WTC11 (cell line): ENCODE results near the gene SNPH. TPM values are rescaled to one million over a fixed set of nuclear protein-coding genes. Genes with fewer than 3 reads are reported as not detected.

Source experiments
- ATAC-seq: fragments of 200-7000 bp; cut with Tn5 transposase; 2 replicates; pipeline ENCODE4 v1.10.0; 2021; ENCODE audit warnings: mild to moderate bottlenecking, moderate library complexity
- CTCF ChIA-PET: fragments of 300-600 bp; sonication (Branson Sonifier 250); formaldehyde crosslinking; loops from one replicate; lab custom pipeline; 2021; ENCODE audit warnings: antibody characterized with exemption; lab: Charles Lee
- POLR2A ChIA-PET: fragments of 350-600 bp; sonication (Branson Sonifier 250); formaldehyde crosslinking; loops from one replicate; lab custom pipeline; 2021; ENCODE audit warnings: antibody characterized with exemption; lab: Charles Lee
- DNase-seq: peaks from one replicate; pipeline ENCODE4 v3.0.0; 2021; ENCODE audit warnings: low spot score
- H3K27ac Mint-ChIP-seq: 2 replicates; pipeline ENCODE4 v1.8.0; 2021; ENCODE audit warnings: mixed read lengths
- H3K27me3 Mint-ChIP-seq: 2 replicates; pipeline ENCODE4 v1.8.0; 2021; ENCODE audit warnings: low read depth, mild to moderate bottlenecking, moderate library complexity, mixed read lengths
- H3K36me3 Mint-ChIP-seq: 2 replicates; pipeline ENCODE4 v1.8.0; 2021; ENCODE audit warnings: mixed read lengths
- H3K4me1 Mint-ChIP-seq: 2 replicates; pipeline ENCODE4 v1.8.0; 2022; ENCODE audit warnings: mixed read lengths
- H3K4me3 Mint-ChIP-seq: 2 replicates; pipeline ENCODE4 v1.8.0; 2021; ENCODE audit warnings: mild to moderate bottlenecking, moderate library complexity, mixed read lengths
- H3K9me3 Mint-ChIP-seq: 2 replicates; pipeline ENCODE4 v1.8.0; 2021; ENCODE audit warnings: mixed read lengths
- EMX1 ChIP-seq: fragments of 250-450 bp; sonication (Bioruptor Pico); IDR thresholded peaks from 2 replicates; pipeline ENCODE4 v1.8.0; 2021; ENCODE audit warnings: mild to moderate bottlenecking
- FOXK1 ChIP-seq: sonication (generic); formaldehyde crosslinking; IDR thresholded peaks from 2 replicates; pipeline ENCODE4 v1.8.0; 2022; ENCODE audit warnings: mild to moderate bottlenecking, moderate library complexity, missing genetic modification reagents
- NFATC4 ChIP-seq: fragments of 250-450 bp; sonication (Bioruptor Pico); IDR thresholded peaks from 2 replicates; pipeline ENCODE4 v1.9.0; 2021; ENCODE audit warnings: mild to moderate bottlenecking
- OVOL2 ChIP-seq: fragments of 250-450 bp; sonication (Bioruptor Pico); IDR thresholded peaks from 2 replicates; pipeline ENCODE4 v1.9.0; 2021; ENCODE audit warnings: mild to moderate bottlenecking, borderline replicate concordance
- PRRX2 ChIP-seq: fragments of 250-450 bp; sonication (Bioruptor Pico); IDR thresholded peaks from 2 replicates; pipeline ENCODE4 v1.8.0; 2021; ENCODE audit warnings: mild to moderate bottlenecking
- RELA ChIP-seq: sonication (generic); formaldehyde crosslinking; IDR thresholded peaks from 2 replicates; pipeline ENCODE4 v1.8.1; 2022; ENCODE audit warnings: missing genetic modification reagents, mild to moderate bottlenecking, borderline replicate concordance
- RORB ChIP-seq: fragments of 250-450 bp; sonication (Bioruptor Pico); IDR thresholded peaks from 2 replicates; pipeline ENCODE4 v1.9.0; 2021; ENCODE audit warnings: mild to moderate bottlenecking
- SMAD3 ChIP-seq: sonication (generic); formaldehyde crosslinking; IDR thresholded peaks from 2 replicates; pipeline ENCODE4 v1.8.0; 2022; ENCODE audit warnings: missing genetic modification reagents, mild to moderate bottlenecking, borderline replicate concordance
- ZNF232 ChIP-seq: sonication (generic); formaldehyde crosslinking; IDR thresholded peaks from 2 replicates; pipeline ENCODE4 v1.8.0; 2022; ENCODE audit warnings: mild to moderate bottlenecking, missing genetic modification reagents
- ZNF416 ChIP-seq: fragments of 250-450 bp; sonication (Bioruptor Pico); IDR thresholded peaks from 2 replicates; pipeline ENCODE4 v1.9.0; 2021; ENCODE audit warnings: mild to moderate bottlenecking, inconsistent platforms
- total RNA-seq: library from RNA; stranded (reverse); gene quantifications from 3 replicates; pipeline ENCODE4 v1.2.3, GENCODE V29; 2021
- TF ChIP-seq, protein P1 (sequence below): fragments of 250-450 bp; sonication (Bioruptor Pico); IDR thresholded peaks from 2 replicates; pipeline ENCODE4 v1.9.0; 2021; ENCODE audit warnings: mild to moderate bottlenecking, borderline replicate concordance
- TF ChIP-seq, protein P2 (sequence below): fragments of 250-450 bp; sonication (Bioruptor Pico); IDR thresholded peaks from 2 replicates; pipeline ENCODE4 v2.1.2; 2022; ENCODE audit warnings: mild to moderate bottlenecking, moderate library complexity
- TF ChIP-seq, protein P3 (sequence below): sonication (generic); formaldehyde crosslinking; IDR thresholded peaks from 2 replicates; pipeline ENCODE4 v1.8.0; 2022; ENCODE audit warnings: missing genetic modification reagents
- TF ChIP-seq, protein P4 (sequence below): sonication (generic); formaldehyde crosslinking; conservative IDR thresholded peaks from 2 replicates; pipeline ENCODE4 v1.8.1; 2023; ENCODE audit warnings: mild to moderate bottlenecking, low read depth, missing genetic modification reagents, moderate library complexity
- TF ChIP-seq, protein P5 (sequence below): sonication (generic); formaldehyde crosslinking; IDR thresholded peaks from 2 replicates; pipeline ENCODE4 v1.8.0; 2022; ENCODE audit warnings: mild to moderate bottlenecking, missing genetic modification reagents
- TF ChIP-seq, protein P6 (sequence below): sonication (generic); formaldehyde crosslinking; IDR thresholded peaks from 2 replicates; pipeline ENCODE4 v1.8.1; 2022; ENCODE audit warnings: mild to moderate bottlenecking, moderate library complexity, missing genetic modification reagents
- TF ChIP-seq, protein P7 (sequence below): sonication (generic); formaldehyde crosslinking; IDR thresholded peaks from 2 replicates; pipeline ENCODE4 v1.8.0; 2023; ENCODE audit warnings: mild to moderate bottlenecking, missing genetic modification reagents
- TF ChIP-seq, protein P8 (sequence below): sonication (generic); formaldehyde crosslinking; IDR thresholded peaks from 2 replicates; pipeline ENCODE4 v1.8.0; 2022; ENCODE audit warnings: mild to moderate bottlenecking, missing genetic modification reagents

The SNPH gene
- total RNA-seq, 1 experiment from 2014 or later: 3.5 TPM

DNA sequence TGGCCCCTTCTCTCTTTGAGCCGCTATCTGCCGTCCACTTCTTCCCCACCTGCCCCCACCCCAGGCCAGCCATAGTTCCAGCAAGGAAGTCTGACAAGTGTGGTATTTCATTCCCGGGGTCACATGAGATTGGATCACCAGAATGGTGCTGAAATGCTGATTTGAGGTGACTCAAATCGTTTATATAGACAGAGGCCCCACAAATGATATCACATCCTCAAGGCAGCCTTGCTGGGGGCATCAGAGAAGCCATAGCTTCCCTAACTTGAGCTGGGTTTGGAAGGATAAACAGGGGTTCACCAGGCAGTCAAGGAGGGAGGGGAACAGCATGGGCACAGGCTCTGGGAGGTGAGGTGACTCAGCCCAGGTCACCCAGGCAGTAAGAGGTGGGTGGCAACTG is 53.0 kb downstream of the SNPH start:
- H3K27me3 Mint-ChIP-seq: peaks cover 38% of the 10 kb centered on the region
- POLR2A ChIA-PET: no interaction called here
- no peaks in the 10 kb centered on the region for H3K9me3 Mint-ChIP-seq
- H3K36me3 Mint-ChIP-seq: no peaks in the 10 kb centered on the region
- CTCF ChIA-PET: no interaction called here
- no peak for DNase-seq
- H3K4me3 Mint-ChIP-seq: no peak overlapping the region
- no peaks in the 10 kb centered on the region for H3K4me1 Mint-ChIP-seq
- TF ChIP-seq, protein P1, sequence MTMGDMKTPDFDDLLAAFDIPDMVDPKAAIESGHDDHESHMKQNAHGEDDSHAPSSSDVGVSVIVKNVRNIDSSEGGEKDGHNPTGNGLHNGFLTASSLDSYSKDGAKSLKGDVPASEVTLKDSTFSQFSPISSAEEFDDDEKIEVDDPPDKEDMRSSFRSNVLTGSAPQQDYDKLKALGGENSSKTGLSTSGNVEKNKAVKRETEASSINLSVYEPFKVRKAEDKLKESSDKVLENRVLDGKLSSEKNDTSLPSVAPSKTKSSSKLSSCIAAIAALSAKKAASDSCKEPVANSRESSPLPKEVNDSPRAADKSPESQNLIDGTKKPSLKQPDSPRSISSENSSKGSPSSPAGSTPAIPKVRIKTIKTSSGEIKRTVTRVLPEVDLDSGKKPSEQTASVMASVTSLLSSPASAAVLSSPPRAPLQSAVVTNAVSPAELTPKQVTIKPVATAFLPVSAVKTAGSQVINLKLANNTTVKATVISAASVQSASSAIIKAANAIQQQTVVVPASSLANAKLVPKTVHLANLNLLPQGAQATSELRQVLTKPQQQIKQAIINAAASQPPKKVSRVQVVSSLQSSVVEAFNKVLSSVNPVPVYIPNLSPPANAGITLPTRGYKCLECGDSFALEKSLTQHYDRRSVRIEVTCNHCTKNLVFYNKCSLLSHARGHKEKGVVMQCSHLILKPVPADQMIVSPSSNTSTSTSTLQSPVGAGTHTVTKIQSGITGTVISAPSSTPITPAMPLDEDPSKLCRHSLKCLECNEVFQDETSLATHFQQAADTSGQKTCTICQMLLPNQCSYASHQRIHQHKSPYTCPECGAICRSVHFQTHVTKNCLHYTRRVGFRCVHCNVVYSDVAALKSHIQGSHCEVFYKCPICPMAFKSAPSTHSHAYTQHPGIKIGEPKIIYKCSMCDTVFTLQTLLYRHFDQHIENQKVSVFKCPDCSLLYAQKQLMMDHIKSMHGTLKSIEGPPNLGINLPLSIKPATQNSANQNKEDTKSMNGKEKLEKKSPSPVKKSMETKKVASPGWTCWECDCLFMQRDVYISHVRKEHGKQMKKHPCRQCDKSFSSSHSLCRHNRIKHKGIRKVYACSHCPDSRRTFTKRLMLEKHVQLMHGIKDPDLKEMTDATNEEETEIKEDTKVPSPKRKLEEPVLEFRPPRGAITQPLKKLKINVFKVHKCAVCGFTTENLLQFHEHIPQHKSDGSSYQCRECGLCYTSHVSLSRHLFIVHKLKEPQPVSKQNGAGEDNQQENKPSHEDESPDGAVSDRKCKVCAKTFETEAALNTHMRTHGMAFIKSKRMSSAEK: no peak
- TF ChIP-seq SMAD3 (CRISPR knock-in tag) (no peak), PRRX2 (CRISPR knock-in tag) (no peak), ZNF232 (CRISPR knock-in tag) (no peak), ZNF416 (CRISPR knock-in tag) (no peak), EMX1 (CRISPR knock-in tag) (no peak), RELA (CRISPR knock-in tag) (no peak), NFATC4 (CRISPR knock-in tag) (no peak), FOXK1 (CRISPR knock-in tag) (no peak), RORB (no peak), OVOL2 (CRISPR knock-in tag) (no peak)
- TF ChIP-seq, protein P2, sequence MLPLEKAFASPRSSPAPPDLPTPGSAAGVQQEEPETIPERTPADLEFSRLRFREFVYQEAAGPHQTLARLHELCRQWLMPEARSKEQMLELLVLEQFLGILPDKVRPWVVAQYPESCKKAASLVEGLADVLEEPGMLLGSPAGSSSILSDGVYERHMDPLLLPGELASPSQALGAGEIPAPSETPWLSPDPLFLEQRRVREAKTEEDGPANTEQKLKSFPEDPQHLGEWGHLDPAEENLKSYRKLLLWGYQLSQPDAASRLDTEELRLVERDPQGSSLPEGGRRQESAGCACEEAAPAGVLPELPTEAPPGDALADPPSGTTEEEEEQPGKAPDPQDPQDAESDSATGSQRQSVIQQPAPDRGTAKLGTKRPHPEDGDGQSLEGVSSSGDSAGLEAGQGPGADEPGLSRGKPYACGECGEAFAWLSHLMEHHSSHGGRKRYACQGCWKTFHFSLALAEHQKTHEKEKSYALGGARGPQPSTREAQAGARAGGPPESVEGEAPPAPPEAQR (CRISPR knock-in tag): no peak
- TF ChIP-seq, protein P3, sequence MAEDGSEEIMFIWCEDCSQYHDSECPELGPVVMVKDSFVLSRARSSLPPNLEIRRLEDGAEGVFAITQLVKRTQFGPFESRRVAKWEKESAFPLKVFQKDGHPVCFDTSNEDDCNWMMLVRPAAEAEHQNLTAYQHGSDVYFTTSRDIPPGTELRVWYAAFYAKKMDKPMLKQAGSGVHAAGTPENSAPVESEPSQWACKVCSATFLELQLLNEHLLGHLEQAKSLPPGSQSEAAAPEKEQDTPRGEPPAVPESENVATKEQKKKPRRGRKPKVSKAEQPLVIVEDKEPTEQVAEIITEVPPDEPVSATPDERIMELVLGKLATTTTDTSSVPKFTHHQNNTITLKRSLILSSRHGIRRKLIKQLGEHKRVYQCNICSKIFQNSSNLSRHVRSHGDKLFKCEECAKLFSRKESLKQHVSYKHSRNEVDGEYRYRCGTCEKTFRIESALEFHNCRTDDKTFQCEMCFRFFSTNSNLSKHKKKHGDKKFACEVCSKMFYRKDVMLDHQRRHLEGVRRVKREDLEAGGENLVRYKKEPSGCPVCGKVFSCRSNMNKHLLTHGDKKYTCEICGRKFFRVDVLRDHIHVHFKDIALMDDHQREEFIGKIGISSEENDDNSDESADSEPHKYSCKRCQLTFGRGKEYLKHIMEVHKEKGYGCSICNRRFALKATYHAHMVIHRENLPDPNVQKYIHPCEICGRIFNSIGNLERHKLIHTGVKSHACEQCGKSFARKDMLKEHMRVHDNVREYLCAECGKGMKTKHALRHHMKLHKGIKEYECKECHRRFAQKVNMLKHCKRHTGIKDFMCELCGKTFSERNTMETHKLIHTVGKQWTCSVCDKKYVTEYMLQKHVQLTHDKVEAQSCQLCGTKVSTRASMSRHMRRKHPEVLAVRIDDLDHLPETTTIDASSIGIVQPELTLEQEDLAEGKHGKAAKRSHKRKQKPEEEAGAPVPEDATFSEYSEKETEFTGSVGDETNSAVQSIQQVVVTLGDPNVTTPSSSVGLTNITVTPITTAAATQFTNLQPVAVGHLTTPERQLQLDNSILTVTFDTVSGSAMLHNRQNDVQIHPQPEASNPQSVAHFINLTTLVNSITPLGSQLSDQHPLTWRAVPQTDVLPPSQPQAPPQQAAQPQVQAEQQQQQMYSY (CRISPR knock-in tag): no peak
- TF ChIP-seq, protein P4, sequence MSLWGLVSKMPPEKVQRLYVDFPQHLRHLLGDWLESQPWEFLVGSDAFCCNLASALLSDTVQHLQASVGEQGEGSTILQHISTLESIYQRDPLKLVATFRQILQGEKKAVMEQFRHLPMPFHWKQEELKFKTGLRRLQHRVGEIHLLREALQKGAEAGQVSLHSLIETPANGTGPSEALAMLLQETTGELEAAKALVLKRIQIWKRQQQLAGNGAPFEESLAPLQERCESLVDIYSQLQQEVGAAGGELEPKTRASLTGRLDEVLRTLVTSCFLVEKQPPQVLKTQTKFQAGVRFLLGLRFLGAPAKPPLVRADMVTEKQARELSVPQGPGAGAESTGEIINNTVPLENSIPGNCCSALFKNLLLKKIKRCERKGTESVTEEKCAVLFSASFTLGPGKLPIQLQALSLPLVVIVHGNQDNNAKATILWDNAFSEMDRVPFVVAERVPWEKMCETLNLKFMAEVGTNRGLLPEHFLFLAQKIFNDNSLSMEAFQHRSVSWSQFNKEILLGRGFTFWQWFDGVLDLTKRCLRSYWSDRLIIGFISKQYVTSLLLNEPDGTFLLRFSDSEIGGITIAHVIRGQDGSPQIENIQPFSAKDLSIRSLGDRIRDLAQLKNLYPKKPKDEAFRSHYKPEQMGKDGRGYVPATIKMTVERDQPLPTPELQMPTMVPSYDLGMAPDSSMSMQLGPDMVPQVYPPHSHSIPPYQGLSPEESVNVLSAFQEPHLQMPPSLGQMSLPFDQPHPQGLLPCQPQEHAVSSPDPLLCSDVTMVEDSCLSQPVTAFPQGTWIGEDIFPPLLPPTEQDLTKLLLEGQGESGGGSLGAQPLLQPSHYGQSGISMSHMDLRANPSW (CRISPR knock-in tag): no peak
- TF ChIP-seq, protein P5, sequence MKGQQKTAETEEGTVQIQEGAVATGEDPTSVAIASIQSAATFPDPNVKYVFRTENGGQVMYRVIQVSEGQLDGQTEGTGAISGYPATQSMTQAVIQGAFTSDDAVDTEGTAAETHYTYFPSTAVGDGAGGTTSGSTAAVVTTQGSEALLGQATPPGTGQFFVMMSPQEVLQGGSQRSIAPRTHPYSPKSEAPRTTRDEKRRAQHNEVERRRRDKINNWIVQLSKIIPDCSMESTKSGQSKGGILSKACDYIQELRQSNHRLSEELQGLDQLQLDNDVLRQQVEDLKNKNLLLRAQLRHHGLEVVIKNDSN (CRISPR knock-in tag): no peak
- TF ChIP-seq, protein P6, sequence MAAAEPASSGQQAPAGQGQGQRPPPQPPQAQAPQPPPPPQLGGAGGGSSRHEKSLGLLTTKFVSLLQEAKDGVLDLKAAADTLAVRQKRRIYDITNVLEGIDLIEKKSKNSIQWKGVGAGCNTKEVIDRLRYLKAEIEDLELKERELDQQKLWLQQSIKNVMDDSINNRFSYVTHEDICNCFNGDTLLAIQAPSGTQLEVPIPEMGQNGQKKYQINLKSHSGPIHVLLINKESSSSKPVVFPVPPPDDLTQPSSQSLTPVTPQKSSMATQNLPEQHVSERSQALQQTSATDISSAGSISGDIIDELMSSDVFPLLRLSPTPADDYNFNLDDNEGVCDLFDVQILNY (CRISPR knock-in tag): no peak
- TF ChIP-seq, protein P7, sequence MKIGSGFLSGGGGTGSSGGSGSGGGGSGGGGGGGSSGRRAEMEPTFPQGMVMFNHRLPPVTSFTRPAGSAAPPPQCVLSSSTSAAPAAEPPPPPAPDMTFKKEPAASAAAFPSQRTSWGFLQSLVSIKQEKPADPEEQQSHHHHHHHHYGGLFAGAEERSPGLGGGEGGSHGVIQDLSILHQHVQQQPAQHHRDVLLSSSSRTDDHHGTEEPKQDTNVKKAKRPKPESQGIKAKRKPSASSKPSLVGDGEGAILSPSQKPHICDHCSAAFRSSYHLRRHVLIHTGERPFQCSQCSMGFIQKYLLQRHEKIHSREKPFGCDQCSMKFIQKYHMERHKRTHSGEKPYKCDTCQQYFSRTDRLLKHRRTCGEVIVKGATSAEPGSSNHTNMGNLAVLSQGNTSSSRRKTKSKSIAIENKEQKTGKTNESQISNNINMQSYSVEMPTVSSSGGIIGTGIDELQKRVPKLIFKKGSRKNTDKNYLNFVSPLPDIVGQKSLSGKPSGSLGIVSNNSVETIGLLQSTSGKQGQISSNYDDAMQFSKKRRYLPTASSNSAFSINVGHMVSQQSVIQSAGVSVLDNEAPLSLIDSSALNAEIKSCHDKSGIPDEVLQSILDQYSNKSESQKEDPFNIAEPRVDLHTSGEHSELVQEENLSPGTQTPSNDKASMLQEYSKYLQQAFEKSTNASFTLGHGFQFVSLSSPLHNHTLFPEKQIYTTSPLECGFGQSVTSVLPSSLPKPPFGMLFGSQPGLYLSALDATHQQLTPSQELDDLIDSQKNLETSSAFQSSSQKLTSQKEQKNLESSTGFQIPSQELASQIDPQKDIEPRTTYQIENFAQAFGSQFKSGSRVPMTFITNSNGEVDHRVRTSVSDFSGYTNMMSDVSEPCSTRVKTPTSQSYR (CRISPR knock-in tag): no peak
- TF ChIP-seq, protein P8, sequence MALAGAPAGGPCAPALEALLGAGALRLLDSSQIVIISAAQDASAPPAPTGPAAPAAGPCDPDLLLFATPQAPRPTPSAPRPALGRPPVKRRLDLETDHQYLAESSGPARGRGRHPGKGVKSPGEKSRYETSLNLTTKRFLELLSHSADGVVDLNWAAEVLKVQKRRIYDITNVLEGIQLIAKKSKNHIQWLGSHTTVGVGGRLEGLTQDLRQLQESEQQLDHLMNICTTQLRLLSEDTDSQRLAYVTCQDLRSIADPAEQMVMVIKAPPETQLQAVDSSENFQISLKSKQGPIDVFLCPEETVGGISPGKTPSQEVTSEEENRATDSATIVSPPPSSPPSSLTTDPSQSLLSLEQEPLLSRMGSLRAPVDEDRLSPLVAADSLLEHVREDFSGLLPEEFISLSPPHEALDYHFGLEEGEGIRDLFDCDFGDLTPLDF (CRISPR knock-in tag): no peak
- no peak for ATAC-seq
- no peak overlapping the region for H3K27ac Mint-ChIP-seq
